Measurements from ENCODE around the gene CRHR2.

DNA sequence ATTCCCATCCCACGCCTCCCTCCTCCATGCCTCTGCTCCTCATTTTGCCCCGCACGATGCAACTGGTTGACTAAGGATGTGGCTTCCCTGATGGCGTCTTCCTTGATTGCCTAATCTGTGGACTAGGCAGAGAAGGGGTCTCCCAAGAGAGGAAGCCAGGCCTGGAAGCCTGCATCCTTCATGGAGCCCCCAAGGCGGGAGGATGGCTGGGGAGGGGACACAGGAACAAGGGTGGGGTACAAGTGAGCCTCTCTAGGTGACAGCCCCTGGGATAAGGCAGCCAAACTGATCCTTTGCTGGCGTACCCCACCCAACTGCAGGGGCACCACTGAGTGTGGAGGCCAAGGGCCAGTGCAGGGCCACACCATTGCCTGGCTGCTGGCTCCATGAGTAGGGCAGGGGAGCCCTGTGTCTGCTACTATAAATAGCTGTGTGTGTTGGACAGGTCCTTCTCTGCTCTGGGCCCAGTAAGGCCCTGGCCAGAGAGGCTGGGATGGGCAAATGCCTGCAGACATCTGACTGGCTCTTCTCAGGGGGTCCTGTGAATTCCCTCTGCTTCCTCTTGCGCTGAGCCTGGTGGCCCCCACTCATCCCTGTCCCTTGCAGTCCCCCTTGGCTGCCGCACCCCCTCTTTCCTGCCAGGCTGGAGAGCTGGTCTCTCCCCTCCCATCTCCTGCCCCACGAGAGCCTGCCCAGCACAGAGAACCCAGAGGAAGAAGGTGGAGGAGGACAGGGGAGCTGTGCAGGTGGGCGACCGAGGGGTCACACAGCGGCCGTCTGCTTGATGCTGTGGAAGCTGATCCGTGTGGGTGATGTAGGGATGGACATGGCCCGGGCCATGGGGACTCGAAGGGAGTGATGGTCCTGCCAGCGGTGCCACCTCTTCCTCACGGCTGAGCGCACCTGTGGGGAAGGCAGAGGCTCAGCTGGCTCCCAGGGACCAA, 29.3 kb downstream of the CRHR2 start:
- TF ChIP-seq, protein P1, sequence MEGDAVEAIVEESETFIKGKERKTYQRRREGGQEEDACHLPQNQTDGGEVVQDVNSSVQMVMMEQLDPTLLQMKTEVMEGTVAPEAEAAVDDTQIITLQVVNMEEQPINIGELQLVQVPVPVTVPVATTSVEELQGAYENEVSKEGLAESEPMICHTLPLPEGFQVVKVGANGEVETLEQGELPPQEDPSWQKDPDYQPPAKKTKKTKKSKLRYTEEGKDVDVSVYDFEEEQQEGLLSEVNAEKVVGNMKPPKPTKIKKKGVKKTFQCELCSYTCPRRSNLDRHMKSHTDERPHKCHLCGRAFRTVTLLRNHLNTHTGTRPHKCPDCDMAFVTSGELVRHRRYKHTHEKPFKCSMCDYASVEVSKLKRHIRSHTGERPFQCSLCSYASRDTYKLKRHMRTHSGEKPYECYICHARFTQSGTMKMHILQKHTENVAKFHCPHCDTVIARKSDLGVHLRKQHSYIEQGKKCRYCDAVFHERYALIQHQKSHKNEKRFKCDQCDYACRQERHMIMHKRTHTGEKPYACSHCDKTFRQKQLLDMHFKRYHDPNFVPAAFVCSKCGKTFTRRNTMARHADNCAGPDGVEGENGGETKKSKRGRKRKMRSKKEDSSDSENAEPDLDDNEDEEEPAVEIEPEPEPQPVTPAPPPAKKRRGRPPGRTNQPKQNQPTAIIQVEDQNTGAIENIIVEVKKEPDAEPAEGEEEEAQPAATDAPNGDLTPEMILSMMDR (IDR thresholded peaks at IDR 0.05; ENCODE audit: low read length), result no peak
- no peak for TF ChIP-seq EZH2 (optimal IDR thresholded peaks at IDR 0.05; ENCODE audit: low read depth, low read length)
- TF ChIP-seq EZH2phosphoT487 (IDR thresholded peaks at IDR 0.05; ENCODE audit: low read length), result no peak
